GM18873 (cell line): Measurements from ENCODE around the gene PPIL1.
"Not testable (repeated sequence)": the region's sequence is repeated elsewhere in the genome, so short reads cannot be mapped to it uniquely, and the experiment has no call there.

Experiments used
- ATAC-seq: cut with Tn5 transposase; IDR thresholded peaks from one replicate; pipeline ENCODE4 v1.9.1; 2021; ENCODE audit warnings: mild to moderate bottlenecking, moderate library complexity, moderate number of reproducible peaks; ENCODE audit not compliant: unreplicated experiment, low FRiP score

The PPIL1 gene

DNA sequence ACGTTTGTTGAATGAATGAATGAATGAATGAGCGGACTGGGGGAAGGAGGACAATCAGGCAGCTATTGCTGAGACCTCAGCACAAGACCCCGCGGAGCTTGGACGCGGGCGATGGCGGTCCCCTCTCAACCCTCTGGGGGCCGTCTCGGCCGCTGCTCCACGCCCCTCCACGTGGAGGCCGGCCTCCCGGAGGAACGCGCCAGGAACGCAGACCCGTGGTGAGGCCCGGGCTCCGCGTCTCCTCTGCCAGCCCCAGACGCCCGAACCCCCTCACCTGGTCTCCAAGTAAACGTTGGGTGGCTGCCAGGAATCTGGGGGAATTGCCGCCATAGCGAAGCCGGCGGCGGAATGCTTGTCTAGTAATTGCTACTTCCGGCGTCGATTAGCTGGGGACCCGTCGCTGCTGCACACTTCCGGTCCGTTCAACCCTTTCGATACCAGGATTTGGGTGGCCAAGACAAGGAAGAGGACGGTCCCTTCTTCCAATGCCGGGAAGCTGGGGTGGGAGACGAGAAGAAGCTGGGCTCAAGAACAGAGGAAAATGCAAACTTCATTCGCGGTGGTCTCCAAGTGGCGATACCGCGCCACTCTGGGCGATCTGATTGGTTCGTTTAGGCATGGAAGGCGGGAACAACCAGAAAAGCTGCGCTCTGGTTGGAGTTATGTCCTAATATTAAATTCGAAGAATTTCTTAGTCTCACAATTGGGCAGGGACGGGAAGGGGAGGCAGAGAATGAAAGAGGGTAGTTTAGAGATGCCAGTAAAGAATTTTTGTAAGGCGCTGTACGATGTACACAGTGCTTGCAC is at the start of gene PPIL1:
TSS of gene PPIL1 (minus strand) at position 361 of the 807 bp plus-strand sequence. CDS start at position 330, 31 bp downstream.
- peak; percentile 54 for ATAC-seq

GRCh38 chr6:36924131-36924530 is 49.5 kb upstream of the PPIL1 start:
- ATAC-seq, result no peak

DNA sequence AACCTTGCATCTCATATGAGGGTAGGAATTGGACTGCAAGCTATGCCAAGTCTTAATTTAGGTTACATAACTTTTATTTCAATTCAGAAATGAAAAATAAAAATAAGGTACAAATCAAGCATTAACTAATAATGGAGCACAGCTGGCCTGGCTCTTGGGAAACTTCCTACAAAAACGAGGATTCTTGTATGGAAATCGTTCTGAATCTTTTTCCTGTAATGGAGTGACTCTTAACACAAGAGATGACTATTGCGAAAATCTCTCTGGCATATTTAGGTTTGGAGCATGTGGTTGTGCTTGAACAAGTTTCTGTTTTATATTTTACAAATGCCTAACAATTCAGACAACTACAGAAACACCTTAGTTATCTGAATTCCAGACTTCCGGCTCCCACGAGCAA is 45.9 kb upstream of the PPIL1 start:
- no peak for ATAC-seq

DNA sequence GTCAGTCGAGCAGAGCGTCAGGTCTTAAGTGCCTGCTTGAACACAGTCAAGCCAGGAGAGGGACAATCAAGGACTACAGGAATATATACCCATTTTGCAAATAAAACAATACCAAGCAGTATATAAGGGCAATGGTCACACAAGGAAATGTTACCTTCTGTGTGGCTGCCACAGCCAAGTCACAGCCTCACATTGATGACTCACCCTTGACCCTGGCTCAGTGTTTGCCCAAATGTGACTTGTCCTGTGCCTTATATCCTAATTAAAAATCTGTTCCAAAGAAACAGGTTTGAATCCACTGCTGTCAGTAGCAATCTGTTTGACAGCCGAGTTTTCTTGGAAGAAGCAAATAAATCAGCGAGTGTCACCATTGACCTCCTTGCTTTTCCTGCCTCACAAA is 45.4 kb upstream of the PPIL1 start:
- no peak for ATAC-seq

GRCh38 chr6:36917541-36918193 is 43.1 kb upstream of the PPIL1 start:
- ATAC-seq, result no peak

- ATAC-seq, result no peak
Measured at GRCh38 chr6:36916126-36916525, 41.5 kb upstream of the PPIL1 start.

GRCh38 chr6:36915599-36915998 is 41.0 kb upstream of the PPIL1 start:
- ATAC-seq, result no peak

DNA sequence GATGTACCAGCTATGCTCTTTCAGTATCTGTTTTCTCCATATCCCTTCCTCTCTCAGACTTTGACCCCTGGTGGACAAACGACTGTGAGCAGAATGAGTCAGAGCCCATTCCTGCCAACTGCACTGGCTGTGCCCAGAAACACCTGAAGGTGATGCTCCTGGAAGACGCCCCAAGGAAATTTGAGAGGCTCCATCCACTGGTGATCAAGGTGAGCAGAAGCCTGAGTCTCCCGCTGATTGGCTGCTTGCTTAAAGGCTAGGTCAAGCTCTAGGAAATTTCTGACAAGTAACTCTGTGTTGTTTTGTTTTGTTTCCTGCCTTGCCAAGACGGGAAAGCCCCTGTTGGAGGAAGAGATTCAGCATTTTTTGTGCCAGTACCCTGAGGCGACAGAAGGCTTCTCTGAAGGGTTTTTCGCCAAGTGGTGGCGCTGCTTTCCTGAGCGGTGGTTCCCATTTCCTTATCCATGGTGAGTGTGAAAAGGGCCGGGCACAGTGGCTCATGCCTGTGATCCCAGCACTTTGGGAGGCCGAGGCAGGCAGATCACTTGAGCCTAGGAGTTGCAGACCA is 39.7 kb upstream of the PPIL1 start:
- ATAC-seq, result no peak

- ATAC-seq, result no peak
Measured at GRCh38 chr6:36913082-36913481, 38.5 kb upstream of the PPIL1 start.

DNA sequence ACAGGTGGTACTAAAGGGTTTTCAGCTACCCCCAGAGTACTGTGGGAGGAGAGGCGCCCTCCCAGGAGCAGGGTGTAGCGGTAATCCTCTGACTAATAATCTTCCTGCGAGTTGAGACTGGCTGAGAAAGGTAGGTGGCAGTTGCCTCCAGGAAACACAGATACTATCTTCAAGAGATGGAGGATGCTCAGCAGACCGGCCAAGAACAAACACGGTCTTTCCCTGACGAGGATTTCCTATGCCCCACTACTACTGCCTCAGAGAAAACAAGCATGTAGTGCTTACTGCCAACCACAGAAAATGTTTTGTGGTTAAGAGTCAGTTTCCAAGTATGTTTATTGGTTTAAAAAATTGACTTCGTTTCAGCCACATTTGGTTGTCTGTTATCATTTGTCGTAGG is 38.0 kb upstream of the PPIL1 start:
- peak; percentile 85 for ATAC-seq

GRCh38 chr6:36912030-36912454 is 37.4 kb upstream of the PPIL1 start:
- ATAC-seq, result no peak

GRCh38 chr6:36908747-36909146 is 34.1 kb upstream of the PPIL1 start:
- ATAC-seq, result no peak

DNA sequence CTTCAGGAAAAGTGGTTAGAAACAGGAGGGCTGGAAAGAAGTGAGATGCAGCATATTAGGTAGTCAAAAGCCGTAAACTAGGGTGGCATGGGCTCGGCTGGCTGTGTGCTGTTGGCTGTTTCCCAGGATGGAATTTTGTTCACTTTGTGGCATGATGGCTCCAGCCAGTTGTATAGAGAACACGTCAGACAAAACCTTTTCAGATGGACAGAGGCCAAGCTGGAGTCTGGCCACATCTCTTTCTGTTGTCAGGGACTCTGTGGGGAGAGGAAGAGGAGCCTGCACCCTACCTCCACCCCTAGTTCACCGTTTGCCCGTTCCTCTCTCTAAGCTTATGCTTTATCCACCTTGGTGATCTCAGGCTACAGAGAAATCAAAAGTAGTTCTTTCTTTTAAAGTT is 33.2 kb upstream of the PPIL1 start:
- no peak for ATAC-seq

- no peak for ATAC-seq
Measured at GRCh38 chr6:36906539-36907325, 32.1 kb upstream of the PPIL1 start.

DNA sequence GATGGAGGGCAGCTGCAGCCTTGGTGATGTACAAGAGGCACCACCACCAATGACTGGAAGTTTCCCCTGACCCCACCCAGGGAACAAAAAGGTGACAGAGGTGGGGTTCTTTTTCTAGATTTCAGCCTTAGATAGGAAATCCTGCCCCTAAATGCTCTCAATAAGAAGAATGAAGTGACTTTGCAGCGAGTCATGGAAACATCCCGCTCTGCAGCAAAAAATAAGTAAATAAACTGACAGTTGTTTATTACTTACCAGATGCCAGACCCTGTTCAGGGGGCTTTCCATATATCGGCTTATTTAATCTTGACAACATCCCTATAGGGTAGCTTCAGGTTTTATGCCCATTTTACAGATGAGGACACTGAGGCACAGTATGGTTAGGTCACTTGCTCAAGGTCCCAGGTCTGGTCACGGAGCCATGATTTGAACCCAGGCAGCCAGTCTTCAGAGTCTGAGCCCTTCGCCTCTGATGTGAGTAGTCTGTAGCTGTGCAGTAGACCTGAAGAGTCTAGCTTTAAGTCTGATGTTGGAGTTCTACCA is 30.3 kb upstream of the PPIL1 start:
- no peak for ATAC-seq

DNA sequence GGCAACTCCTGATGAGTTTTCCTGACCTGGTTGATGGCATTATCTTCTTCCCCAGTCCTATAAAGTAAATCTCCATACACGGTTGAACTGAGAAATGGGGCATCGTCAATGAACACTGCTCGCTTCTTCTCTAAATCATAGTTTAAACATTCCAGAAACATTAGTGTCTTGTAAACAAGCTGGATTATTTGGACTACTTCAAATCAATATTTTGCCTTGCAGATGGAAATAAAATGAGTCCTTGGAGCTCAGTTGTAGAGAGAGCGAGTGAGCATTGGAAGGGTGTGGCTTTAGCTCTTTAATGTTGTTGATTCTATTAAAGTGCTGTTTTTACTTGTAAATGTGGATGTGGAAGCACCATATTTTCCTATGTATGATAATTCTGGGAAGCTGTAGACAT is 29.5 kb upstream of the PPIL1 start:
- no peak for ATAC-seq

- ATAC-seq, result no peak
Measured at GRCh38 chr6:36897609-36898008, 23.0 kb upstream of the PPIL1 start.

GRCh38 chr6:36893976-36894932 is 19.7 kb upstream of the PPIL1 start:
- no peak for ATAC-seq

- not testable (repeated sequence) for ATAC-seq
Measured at GRCh38 chr6:36891153-36891552, 16.6 kb upstream of the PPIL1 start.
